NB4 (cell line): ENCODE data around the gene ZBBX.

ENCODE experiments used
- MAX ChIP-seq: IDR thresholded peaks from 2 replicates; pipeline ENCODE4 v1.6.1; 2011; ENCODE audit warnings: low read depth, low read length
- POLR2A ChIP-seq: IDR thresholded peaks from 2 replicates; pipeline ENCODE4 v1.6.1; 2011; ENCODE audit warnings: mild to moderate bottlenecking; ENCODE audit not compliant: insufficient read length; ENCODE audit errors: extremely low read depth
- TF ChIP-seq, protein P1 (sequence below): IDR thresholded peaks from one replicate; pipeline ENCODE4 v1.5.1; 2012; ENCODE audit warnings: low read depth, low read length

GRCh38 chr3:167287308-167287707, 92.8 kb downstream of the ZBBX start:
- TF ChIP-seq POLR2A (no peak), MAX (no peak)
- TF ChIP-seq, protein P1, sequence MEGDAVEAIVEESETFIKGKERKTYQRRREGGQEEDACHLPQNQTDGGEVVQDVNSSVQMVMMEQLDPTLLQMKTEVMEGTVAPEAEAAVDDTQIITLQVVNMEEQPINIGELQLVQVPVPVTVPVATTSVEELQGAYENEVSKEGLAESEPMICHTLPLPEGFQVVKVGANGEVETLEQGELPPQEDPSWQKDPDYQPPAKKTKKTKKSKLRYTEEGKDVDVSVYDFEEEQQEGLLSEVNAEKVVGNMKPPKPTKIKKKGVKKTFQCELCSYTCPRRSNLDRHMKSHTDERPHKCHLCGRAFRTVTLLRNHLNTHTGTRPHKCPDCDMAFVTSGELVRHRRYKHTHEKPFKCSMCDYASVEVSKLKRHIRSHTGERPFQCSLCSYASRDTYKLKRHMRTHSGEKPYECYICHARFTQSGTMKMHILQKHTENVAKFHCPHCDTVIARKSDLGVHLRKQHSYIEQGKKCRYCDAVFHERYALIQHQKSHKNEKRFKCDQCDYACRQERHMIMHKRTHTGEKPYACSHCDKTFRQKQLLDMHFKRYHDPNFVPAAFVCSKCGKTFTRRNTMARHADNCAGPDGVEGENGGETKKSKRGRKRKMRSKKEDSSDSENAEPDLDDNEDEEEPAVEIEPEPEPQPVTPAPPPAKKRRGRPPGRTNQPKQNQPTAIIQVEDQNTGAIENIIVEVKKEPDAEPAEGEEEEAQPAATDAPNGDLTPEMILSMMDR = no peak
